ENCODE results near the gene MED13L. TPM values are rescaled to one million over a fixed set of nuclear protein-coding genes. Genes with fewer than 3 reads are reported as not detected.

Gene MED13L
- total RNA-seq, 1 donor from 2014 or later, result 155 TPM

DNA sequence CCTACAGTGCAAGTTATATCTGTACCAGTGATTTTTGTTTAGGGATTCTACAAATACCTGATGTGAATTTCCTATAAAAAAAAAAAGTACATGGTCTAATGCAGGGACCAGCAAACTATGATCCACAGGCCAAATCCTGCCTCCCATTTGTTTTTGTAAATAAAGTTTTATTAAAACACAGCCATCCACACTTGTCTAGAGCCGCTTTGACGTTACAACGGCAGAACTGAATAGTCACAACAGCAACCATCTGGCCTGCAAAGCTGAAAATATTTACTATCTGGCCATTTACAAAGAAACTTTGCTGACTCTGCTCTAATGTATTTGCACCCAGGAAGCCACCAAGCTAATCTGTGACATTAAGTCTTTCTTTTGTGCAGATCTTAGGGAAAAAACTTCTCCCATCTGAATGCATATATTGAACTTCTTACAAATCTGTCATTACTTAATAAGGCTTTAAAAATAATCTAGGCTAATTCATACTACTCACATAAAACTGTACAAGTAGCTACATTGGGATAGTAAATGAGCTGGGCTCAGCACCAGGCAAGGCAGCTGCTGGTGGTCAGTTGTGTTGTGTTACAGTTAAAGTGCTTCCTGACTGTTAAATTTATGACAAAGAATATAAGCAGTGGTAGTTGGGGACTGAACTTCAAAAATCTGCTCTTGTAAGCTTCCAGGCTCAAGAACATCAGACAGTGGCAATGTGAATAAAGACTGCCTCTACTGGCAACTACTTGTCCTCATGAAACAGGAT is 303.3 kb downstream of the MED13L start:
- DNase-seq (ENCODE audit: low read depth), result no peak

DNA sequence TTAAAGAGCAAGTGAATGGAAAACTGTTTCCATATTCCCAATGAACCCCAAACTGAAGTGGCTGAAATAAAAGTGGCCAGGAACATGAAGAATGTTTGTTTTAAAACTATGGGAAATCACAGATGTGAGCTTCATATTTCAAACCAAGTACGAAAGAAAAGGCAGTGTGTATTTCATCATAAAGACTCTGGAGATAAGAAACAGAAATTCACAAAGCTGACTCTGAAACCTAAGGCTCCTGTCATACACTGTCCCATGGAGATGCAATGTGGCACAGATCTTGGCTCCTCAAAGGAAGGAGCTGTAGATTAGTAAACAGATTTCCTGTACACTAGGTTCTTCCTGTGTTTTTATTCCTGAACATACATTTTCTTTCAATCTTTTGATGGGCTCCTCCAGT is 304.4 kb downstream of the MED13L start:
- no peak for DNase-seq (ENCODE audit: low read depth)

DNA sequence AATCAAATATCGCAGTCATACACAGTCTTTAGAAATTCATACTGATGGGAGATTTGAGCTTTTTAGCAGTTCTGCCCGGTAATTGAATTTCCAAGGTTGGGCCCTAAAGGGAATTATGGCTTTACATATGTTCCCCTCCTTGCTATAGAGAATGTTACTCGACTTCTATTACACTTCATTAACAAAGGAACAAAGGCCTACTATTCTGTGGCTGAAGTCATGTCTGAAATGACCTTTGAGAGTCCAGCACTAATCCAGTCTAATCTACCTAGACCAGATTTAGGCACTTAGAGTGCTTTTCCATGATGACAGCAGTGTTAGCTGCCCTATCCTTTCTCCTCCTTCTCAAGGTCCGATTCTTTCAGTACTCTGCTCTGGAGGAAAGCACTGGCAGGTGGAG is 305.3 kb downstream of the MED13L start:
- DNase-seq (ENCODE audit: low read depth), result no peak

DNA sequence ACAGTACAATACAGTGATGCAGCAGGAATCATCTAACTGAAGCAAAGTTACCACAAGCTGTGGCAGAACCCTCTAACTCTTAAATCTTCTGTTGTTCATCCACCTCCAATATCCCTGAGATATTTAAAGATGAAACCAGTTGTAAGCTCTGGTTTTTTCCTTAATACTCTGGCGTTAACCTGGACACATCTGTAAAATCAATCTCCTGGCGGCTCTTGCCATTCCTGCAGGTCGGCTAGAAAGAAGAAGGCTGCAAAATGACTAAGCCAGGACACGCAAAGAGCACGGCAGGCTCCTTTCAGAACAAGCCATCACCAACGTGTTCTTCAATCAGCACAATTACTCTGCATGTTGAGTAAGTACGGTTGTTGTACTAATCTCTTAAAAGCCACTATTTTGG is 309.3 kb downstream of the MED13L start:
- DNase-seq (ENCODE audit: low read depth), result no peak

DNA sequence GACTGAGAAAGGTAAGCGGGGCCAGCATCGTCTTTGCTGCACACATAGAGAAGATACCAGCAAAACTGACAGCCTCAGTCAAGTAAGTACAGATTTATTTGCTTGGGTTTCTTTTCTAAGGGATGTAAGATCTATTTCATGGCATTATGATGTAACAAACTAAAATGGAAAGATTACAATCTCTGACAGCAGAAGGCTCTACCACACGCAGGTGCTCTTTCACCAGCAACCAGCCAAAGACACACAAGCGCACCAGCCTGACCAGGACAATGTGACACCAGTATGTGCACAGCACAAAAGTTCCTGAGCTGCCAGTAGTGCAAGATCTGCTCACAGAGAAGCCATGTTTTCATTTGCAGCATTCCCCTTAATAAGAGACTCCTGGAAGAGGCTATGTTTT is 311.1 kb downstream of the MED13L start:
- no peak for DNase-seq (ENCODE audit: low read depth)

DNA sequence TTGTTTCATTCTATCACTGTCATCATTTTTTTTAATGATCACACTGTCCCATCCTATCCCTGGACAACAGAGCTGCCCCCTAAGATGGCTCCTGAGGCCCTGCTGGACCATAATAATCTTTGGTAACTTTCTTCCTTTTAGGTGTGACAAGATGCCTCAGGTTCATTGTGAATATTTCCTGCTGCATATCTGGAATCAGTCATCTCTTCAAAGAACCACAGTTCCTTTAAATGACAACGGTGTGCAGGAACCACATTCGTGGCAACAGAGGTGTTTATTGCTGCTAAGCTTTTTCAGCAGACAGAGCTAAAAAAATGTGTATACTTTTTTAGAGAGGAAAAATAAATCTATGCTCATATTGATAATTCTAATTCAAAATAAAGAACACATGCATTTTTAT is 312.9 kb downstream of the MED13L start:
- no peak for DNase-seq (ENCODE audit: low read depth)

DNA sequence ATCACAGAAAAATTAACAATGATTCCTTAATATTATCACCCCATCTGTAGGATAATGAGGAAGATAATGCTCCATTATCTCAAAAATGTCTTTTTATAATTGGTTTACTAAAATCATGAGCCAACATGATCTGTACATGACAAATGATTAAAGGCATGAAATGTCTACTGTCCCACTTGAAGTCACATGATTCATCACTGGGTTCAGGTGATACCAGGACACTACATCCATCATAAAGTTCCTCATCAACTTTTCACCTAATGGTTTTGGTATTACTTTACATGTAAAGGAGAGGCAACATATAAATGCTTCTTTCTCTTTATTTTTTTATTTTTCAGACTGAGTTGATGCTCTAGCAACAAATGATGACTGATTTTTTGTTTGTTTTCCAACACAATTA is 313.3 kb downstream of the MED13L start:
- DNase-seq (ENCODE audit: low read depth), result no peak

DNA sequence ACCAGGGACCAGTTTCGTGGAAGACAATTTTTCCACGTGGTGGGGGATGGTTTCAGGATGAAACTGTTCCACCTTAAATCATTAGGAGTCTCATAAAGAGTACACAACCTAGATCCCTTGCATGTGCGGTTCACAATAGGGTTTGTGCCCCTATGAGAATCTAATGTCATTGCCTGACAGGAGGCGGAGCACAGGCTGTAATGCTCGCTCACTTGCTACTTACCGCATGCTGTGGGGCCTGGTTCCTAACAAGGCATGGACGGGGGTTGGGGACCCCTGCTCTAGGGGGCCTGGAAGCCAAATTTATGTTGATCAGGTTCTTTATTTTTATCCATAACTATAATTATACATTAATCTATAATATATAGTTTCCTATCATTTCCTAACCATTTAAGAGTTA is 315.3 kb downstream of the MED13L start:
- no peak for DNase-seq (ENCODE audit: low read depth)

DNA sequence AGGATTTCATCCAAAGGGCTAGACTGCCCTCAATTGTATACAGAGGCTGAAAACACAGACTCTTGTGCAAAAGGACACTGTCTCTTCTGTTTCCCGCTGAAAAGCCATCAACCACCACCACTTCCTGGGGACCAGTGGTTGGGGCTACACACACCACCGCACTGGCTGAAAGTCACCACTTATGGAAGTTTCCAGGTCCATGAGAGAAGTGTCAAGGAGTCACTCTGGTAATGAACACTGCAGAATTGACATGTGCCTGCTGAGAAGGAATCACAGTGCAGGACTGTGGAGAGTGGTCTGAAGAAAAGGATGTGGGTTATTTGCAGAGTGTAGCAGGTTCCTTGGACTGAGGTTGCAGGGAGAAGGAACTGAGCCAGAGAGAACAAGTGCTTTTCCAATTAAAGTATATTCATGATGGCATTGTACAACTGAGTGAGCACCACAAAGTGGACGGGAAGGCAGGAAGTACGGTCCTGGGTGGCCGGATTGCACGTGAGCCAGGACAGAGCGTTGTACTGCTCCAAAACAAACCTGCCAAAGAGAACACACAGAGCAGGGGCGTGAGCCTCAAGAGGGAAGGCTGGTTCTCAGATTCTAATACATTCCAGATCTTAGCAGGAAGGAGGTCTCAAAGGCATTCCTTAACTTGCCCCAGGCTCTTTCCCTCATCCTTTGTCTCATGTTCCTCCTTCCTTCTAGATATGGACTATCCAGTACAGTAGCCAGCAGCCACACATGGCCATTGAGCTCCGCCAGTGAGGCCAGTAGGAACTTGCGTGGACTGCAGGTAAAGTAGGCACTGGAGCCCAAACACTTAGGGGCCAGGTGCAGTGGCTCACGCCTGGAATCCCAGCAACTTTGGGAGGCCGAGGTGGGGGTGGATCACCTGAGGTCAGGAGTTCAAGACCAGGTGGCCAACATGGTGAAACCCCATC is 316.4 kb downstream of the MED13L start:
- DNase-seq (ENCODE audit: low read depth), result no peak

DNA sequence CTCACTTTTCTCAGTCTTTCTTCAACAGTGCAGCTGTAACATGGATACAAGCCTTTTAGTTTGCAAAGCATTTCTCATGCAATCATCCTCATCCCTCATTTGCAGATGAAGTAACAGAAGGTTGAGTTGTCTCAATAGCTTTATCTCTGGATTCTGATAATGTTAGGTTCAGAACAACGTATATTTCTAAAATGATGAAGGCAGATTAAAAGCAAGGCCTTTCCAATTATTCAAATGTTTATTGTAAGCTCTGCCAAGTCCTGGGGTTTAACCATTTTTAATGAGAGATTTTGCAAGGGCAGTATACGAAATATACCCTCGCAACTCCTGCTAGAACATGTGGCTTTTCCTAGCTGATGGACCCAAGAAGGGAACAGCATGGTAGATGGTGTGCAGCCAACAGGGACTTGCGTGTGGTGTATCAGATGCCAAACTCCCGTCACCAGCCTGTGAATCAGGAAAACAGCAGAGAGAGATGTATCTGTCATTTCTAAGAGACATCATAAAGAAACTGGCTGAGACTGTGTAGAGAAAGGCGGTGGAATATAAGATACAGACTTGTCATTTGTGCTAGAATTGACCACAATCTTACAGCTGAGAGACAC is 319.7 kb downstream of the MED13L start:
- no peak for DNase-seq (ENCODE audit: low read depth)

DNA sequence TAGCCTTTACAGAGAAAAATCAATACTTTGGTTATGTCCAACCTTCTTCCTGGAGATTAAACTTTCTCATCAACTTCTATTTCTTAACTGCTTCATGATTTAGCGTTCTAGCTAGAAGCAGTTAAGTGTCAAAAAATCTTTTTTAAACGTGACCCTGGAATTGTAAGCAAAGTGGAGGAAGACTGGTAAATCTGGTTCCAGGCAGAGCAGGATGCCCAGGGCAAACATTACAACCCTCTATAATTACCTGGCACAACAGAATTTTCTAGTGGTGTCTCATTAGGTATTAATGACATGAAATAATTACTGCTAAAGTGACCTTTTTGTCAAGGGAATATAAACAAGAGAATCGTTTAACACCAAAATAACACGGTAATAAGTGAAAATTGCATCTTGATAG is 320.8 kb downstream of the MED13L start:
- peak; percentile 18 for DNase-seq (ENCODE audit: low read depth)

DNA sequence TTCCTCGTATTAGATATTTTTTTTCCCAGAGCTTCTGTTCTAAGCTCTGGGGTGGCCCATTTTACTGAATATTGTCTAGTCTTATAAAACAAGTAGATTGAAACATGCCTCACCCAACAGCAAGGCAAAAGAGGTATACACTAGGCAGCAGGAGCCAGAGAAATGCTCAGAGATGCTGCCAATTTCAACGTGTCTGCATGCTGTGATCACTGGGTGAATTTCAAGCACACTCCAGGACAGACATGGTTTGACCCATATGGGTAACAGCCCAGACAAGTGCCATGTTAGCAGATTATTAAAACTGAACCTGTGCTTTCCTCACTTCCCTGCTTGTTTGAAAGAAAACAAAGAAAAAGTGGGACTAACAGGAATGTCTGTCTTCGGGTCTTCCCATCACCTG is 321.3 kb downstream of the MED13L start:
- no peak for DNase-seq (ENCODE audit: low read depth)

DNA sequence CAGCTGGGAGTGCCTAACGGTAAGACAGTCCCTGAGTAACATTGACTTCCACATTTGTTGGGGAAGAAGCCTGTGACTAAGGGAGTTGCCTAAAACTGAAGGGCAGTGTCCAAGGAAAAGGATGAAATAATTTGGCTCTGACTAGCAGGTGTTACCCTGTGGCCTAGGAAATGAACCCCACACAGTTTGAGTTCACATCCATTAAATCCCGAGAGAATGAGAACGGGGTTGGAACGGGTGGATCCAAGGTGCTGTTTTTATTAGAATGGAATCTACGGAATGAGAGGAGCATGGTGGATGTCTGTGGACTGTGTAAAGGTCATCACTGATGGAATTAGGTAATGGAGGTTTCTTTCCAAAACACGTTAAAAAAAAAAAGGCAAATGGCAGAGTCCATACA is 324.0 kb downstream of the MED13L start:
- no peak for DNase-seq (ENCODE audit: low read depth)

DNA sequence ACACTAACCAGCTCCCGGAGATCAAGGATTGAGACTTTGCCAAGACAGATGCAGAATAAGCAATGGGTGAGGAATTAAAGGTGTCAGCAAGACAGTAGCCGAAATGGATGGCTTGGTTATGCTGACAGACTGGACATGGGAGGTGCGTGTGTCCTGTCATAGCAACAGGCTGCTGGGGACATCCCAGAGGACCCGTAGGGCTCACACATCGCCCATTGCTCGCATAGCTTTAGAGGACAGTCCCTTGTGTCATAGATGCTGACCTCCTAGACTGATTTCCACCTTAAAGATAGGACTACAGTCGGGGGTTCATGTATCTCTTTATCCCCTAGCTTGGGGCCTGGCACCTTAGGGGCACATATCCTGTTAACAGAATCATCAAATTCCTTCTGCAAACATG is 324.5 kb downstream of the MED13L start:
- no peak for DNase-seq (ENCODE audit: low read depth)

DNA sequence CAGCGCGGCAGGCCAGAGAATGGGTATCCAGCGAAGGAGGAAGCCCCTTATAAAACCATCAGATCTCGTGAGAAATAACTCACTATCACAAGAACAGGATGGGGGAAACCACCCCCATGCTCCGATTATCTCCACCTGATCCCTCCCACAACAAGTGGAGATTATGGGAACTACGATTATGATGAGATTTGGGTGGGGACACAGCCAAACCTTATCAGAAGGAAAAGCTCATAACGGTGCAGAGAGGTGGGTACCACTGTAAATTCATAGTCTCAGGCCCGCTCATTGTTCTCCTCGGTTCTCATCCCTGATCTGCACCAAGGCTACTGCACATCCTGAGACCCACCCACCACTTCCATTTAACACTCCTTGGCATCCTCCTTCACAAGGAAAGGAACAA is 326.5 kb downstream of the MED13L start:
- no peak for DNase-seq (ENCODE audit: low read depth)

DNA sequence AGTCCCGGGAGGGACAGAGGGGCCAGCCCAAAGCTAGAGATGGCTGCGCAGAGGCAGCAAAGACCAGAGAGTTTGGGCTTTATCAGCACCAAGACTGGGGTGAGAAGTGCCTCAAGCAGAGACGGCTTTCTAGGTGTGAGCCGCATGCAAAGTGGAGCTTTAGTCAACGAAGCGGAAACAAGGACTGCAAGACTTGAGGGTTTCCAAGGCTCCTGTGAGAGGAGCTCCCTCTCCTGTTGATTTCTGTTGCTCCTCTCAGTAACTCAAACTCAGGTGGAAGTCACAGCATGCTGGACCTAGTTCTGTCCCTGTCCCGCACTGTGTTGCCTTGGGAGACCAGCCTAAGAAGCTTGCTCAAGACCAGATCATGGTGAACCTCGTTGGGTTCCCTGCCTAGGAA is 327.8 kb downstream of the MED13L start:
- DNase-seq (ENCODE audit: low read depth), result no peak

DNA sequence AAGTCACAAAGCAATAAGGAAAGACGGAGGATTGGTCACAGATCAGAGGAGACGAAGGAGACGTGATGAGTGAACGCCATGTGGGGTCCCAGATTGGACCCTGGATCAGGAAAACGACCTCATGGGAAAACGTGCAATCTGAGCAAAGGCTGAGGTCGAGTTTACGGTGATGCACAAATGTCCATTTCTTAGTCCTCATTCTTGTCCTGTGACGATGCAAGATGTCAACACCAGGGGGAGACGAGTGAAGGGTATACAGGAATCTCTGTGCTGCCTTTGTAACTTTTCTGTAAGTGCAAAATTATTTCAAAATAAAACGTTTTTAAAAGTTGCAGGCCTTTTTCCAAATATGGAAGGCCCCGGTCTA is 329.8 kb downstream of the MED13L start:
- no peak for DNase-seq (ENCODE audit: low read depth)

DNA sequence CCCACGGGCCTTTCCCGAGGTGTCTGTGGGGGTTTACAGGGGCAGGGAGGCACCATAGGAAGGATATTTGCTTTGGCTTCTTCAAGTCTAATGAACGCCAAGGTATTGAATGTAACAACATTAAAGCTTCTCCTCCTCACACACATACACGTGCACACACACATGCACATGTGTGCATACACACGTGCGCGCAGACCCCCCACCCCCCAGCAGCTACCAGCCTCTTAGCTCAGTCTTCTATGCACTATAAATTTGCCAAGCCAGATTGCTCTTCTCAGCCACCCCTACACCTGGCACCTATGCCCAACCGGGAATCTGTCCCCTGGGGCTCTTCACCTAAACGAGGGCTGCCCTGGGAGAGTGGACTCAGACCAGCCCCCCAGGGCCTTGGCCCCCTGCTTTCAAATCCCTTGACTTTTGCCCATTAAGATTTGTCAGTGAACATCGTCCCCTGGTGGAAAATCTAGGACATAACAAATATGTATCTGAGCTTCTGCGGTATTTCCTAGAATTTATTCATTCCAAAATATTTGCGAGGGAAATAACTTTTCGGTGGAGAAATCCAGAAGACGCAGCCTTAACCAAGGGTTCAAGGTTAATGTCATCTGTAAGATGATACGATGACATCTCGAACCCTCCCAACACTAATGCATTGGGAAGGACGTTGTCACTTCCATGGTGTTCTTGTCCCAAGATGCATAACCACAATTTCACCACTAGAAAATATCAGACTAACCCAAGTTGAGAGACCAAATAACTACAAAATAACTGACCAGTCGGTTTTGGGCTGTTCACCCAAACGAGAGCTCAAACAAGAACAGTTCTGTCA is 330.4 kb downstream of the MED13L start:
- DNase-seq (ENCODE audit: low read depth), result no peak

DNA sequence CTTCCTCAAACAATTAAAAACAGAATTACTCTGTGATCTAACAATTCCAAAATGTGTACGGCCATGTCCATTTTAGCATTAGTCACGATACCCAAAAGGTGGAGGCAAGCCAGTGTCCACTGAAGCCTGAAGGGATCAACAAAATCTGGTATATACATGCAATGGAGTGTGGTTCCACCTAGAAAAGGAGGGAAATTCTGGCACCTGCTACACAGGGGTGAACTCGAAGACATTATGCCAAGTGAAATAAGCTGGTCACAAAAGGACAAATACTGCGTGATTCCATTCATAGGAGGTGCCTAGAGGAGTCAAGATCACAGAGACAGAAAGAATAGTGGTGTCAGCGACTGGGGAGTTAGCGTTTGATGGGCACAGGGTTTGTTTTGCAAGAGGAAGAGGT is 331.4 kb downstream of the MED13L start:
- DNase-seq (ENCODE audit: low read depth), result no peak

DNA sequence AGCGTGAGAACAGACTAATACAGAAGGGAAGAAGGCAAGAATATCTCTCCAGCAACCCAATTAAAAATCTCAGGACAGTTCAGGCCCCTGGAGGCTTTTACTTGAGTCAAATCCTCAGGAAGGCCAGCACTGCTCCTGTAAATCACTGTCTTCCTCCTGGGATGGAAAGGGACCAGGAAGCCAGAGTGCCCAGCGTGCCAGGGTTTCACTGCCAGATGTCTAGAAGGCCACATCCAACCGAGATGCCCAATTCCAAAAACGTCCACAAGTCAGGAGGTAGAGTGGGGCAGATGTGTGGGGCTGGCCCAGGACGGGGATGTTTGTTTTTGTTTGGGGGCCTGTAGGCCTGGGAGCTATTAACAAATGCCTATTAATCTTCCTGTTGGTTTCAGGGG is 332.0 kb downstream of the MED13L start:
- DNase-seq (ENCODE audit: low read depth), result no peak

DNA sequence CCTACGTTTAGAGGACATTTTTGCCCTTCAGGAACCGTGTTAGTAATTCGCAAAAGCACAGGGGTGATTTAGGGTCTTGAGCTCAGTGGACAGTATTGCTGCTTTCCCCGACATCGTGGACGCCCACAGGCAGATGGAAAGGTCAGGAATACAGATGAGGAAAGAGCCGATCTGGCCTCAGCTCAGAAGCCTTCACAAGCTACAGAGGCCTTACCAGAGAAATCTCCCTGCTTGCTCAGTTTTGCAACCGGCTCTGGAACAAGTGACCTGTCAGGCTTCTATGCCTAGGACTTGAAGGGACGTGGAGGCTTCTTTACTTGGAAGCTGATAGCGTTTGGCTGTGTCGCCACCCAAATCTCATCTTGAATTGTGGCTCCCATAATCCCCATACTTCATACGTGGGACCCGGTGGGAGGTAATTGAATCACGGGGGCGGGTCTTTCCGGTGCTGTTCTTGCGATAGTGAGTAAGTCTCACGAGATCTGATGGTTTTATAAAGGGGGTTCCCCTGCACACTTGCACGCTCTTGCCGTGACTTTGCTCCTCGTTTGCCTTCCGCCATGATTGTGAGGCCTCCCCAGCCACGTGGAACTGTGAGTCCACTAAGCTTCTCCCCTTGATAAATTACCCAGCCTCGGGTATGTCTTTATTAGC is 332.5 kb downstream of the MED13L start:
- no peak for DNase-seq (ENCODE audit: low read depth)

DNA sequence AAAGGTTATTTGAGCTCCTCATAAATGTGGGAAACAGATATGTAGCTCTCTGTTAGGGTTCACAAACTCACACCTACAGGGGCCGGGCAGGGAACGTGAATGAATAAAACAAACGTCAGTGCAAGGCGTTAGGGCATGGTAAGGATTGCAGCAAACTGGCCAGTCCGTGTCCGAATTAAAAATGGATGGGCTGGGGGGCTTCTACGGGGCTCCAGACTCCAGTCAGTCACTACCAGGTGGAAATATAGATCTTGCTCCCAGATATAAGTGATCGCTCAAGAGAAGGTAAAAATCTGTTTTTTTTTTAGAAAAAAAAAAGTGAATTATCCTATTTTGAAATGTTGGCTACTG is 333.1 kb downstream of the MED13L start:
- no peak for DNase-seq (ENCODE audit: low read depth)

Data from renal cortical epithelial cell (primary cell).